Fibroblast of skin of abdomen (primary cell): ENCODE data around the gene DDO. TPM values are rescaled to one million over a fixed set of nuclear protein-coding genes. Genes with fewer than 3 reads are reported as not detected.

Experiments used
- DNase-seq: peaks from one replicate; pipeline ENCODE4 v3.0.0-alpha.2; 2013
- polyA plus RNA-seq, 2 experiments: library from polyadenylated mRNA; unstranded; fragments of 120-200 nt; gene quantifications; one replicate each; pipeline ENCODE4 v1.2.1, GENCODE V29; 2013; ENCODE audit not compliant: insufficient read length in 2 of 2

Gene DDO, protein sequence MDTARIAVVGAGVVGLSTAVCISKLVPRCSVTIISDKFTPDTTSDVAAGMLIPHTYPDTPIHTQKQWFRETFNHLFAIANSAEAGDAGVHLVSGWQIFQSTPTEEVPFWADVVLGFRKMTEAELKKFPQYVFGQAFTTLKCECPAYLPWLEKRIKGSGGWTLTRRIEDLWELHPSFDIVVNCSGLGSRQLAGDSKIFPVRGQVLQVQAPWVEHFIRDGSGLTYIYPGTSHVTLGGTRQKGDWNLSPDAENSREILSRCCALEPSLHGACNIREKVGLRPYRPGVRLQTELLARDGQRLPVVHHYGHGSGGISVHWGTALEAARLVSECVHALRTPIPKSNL
- not detected for polyA plus RNA-seq (2013, experiment 1 of 2; ENCODE audit: insufficient read length)
- polyA plus RNA-seq (2013, experiment 2 of 2; ENCODE audit: insufficient read length), result 0.07 TPM

DNA sequence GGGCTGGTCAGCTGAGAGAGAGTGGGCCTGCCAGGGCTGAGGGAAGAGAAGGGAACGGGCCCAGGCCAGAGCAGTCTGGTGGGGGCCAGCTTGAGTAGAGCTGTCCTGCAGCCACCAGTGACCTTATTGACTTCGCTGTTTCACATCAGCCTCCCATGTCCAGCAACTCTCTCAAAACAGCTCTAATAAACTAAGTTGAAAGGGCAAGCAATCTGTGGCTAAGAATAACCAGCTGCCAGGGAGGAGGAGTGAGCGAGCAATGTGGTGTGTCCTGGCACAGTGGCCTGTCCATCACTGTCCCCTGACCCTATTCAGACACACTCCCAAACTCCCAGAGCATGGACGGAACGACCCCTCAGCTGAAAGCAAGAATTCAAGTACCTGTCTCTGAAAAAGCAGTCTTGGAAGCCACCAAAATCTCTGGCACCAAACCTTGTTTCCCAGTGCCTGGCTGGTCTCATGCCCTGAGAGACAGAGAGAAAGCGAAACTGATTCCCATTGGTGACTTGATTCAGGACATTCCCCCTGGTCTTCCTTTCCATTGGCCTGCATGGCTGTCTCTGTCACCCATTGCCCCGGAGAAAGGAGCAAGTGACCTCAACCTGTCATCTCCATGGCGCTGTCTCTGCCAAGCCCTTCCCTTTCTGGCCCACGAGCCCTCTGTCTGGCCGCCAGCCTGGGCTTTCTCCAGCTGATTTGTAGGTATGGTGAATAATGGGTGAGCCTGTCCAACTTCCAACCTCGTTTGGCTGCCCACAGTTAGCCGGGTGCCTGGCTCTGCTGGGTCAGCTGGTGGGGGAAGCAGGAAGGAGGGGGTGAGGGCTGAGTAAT, at the start of gene DDO:
Gene DDO, minus strand, starts transcription at position 490 of the 831 bp plus-strand sequence. CDS start 2,113 bp downstream, outside the sequence.
- DNase-seq, result no peak

DNA sequence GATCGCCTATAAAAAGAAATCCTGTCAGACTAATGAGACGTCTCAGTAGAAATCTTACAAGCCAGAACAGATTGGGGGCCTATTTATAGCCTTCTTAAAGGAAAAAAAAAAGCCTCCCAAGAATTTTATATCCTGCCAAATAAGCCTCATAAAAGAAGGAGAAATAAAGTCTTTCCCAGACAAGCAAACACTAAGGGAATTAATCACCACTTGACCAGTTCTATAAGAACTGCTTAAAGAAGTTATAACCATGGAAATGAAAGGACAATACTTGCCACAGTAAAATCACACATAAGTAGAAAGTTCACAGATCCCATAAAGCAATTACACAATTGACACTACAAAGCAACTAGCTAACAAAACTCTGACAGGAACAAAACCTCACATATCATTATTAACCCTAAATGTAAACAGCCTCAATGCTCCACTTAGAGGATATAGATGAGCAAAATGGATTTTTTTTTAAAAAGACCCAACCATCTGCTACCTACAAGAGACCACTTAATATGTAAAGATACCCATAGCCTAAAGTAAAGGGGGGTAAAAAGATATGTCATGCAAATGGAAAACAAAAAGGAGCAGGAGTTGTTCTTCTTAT, 47.6 kb upstream of the DDO start:
- no peak for DNase-seq

DNA sequence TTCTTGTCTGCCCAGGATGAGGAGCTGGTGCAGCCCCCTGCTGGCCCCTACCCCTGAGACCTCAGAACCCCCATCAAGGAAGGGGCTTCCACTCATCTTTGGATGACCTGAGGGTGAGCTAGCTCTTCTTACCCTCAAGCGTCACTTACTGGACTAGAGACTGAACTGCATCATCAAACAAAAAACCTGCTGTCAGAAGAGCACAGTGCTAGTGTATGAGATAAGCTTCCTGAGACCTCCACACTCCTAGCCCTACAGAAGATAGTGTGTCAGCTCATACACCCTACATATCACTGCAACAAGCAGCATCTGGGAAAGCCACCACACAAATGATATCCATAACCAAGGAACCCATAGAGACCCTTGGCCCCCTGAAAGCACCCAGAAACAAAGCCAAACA, 46.0 kb upstream of the DDO start:
- no peak for DNase-seq

DNA sequence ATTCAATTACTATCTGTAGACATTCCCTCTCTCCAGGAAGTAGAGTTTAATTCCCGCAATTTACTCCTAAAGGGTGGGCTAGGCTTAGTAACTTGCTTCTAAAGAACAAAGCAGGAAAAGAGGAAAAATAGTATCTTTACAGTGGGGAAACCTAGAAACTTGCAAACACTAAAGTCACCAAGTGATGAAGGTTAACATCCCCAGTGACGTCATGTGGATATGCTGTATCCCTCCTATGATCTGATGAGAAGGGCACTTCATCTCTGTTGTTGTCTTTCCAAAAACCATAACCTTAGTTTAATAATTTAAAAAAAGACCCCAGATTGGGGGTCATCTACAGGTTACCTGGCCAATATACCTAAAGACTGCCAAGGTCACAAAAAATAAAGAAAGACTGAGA, 43.8 kb upstream of the DDO start:
- DNase-seq, result no peak

DNA sequence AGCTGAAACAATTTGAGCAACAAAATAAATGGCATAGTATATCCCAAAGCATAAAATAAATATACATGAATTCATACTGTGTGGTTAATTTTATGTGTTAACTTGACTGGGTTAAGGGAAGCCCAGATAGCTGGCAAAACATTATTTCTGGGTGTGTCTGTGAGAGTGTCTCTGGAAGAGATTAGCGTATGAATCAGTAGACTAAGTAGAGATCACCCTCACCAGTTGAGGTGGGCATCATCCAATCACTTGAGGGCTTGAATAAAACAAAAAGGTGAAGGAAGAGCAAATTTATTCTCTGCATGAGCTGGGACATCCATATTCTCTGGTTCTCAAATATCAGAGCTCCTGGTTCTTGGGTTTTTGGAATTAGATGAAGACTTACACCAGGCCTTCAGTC, 43.1 kb upstream of the DDO start:
- no peak for DNase-seq

DNA sequence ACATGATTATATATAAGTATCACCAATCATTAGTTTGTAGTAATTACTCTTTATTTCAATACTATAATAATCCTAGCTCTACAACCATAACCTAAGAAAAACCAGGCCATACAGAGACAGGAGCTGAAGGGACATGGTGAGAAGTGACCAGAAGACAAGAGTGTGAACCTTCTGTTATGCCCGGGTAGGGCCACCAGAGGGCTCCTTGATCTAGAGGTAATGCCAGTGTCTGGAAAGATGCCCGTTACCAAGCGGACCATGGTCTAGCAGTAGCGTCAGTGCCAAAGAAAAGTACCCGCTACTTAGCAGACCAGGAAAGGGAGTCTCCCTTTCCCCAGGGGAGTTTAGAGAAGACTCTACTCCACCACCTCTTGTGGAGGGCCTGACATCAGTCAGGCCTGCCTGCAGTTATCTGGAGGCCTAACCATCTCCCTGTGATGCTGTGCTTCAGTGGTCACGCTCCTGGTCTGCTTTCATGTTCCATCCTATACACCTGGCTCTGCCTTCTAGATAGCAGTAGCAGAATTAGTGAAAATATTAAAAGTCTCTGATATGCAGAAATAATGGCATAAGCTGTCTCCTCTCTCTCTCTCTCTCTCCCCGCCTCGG, 42.3 kb upstream of the DDO start:
- DNase-seq, result peak; percentile 4

DNA sequence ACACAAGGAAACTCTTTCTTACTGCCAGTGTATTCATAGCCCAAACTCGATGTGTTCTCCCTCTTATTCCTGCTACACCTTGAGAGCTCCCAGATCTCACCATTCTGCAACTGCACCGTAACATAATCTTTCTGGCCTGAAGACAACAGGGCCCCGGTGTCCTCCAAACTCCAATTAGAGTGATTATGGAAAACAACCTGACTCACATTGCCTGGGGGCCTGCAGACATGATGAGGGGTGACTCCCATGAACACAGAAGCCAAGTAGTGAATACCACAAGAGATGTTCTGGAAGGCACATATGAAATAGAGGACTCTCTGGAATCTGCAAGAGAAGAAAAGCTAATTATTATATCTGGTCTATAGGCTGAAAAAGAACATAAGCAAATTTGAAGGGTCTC, 41.3 kb upstream of the DDO start:
- DNase-seq, result no peak

DNA sequence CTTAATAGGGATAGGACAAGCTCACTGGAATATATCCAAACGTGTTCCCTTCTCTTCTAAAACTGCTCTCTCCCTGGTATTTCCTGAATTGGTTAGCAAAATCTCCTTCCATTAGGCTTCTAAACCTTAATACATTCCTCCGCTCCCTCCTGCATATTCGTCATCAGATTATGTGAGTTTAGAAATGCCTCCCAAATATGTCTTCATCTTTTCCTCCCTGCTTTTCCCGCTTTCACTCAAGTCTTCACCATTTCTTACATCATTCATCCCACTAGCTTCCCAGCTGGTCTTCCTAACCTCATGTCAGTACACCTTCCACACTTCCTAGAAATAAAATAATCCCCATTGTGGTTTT, 34.1 kb upstream of the DDO start:
- no peak for DNase-seq

DNA sequence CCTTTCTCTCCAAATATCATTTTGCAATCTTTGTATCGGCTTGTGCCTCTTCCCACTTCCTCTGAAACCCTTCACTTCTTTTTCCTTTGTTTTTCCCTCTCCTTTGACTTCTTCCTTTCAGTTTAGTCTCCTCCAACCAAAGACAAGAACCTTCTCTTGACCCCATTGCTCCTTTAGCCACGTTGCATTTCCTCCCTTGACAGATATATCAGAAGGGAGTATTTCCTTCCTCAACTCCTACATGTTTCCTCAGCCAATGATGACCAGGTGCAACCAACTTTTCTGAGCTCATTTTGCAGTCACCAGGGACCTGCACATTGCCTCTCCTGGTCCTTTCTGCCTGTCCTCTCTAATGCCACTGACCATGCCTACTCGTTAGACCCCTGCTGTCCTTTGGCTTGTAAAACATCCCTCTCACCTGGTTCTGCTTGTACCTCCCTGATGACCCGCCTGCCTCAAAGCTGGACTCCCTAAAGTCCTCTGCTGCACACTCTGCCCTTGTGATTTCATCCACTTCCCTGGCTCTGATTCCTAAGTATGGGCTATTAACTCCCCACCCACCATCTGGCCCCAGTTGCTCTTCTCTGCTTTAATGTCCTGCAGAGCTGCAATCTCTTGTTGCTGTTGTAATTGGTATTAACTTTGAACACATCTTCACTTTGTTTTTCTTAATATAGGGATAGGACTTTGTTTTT, 33.6 kb upstream of the DDO start:
- DNase-seq, result no peak

DNA sequence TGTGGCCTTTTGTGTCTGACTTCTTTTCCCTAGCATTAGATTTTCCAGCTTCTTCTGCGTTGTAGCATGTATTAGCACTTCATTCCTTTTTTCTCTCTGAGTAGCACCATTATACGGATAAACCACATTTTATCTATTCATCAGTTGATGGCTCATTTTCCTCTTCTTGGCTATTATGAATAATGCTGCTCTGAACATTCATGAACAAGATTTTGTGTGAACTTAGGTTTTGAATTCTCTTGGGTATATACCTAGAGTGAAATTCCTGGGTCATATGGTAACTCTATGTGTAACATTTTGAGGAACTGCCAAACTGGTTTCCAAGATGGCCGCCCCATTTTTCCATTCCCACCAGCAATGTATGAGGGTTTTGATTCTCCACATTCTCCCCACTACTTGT, 32.4 kb upstream of the DDO start:
- no peak for DNase-seq

DNA sequence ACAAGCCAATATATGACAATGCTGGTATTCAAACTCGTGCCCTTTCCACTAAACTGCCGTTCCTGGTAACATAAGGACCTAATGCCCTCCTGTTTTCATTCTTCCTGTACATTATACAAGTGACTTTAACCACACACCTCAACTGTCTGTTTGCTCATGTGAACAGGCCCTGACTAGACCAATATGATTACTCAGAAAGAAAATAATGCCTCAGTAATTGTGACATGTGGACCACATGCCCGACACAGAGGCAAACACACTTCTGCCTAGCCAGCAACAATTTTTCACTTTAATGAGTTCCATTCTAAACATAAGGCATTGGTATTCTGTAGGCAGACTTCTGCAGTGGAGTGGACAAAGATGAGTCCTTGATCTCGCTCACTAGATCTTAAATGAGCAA, 31.0 kb upstream of the DDO start:
- no peak for DNase-seq

DNA sequence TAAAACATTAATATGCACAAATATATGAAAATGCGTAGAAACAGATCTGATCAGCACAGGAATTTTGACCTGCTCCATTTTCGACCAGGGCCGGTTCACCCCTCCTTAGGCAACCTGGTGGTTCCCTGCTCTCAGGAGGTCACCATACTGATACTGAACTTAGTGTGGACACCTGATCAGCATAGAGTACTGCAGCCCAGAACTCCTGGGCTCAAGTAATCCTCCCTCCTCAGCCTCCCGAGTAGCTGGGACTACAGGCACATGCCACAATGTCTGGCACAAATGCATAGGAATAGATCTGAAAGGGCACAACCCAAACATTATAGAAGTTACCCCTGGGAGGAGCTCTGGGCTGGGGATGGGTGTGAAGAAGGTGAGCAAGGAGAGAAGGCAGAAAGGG, 24.7 kb upstream of the DDO start:
- no peak for DNase-seq

DNA sequence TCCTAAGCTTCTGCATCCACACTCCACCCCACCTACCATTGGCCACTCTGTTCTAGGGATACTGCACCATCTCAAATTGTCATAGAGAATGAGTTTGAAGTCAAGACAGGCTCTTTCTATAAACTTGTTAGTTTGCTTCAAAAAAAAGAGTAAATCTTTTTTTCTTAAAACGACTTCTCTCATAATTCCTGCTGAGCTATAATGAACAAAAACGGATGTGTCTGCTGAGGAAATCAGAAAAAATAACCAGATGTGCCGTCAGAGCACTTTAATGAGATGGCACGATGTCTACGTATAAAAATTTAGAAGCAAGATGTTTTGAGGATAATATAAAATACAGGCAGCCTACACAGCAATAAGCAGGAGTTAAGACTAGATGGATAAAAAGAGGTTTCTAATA, 24.0 kb upstream of the DDO start:
- DNase-seq, result no peak

DNA sequence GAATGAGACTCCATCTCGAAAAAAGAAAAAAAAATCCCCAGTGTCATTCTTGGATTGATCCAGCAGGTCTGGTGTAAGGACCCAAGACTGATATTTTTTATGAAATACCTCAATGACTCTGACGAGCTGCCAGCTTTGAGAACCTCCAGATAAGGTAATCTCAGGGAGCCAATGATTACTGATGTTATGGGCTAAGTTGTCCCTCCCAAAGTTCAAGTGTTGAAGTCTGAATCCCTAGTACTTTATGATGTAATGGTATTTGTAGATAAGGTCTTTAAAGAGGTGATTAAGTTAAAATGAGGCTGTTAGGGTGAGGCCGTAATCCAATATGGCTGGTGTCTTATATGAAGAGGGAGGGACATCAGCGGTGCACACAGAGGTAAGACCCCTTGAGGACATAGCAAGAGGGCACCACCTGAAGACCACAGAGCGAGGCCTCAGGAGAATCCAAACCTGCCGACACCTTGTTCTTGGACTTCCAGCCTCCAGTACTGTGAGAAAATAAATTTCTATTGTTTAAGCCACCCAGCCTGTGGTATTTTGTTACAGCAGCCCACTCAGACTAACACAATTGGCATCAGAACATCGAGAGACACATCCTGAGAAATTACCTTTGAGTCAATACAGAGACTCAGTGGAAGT, 19.7 kb upstream of the DDO start:
- no peak for DNase-seq

DNA sequence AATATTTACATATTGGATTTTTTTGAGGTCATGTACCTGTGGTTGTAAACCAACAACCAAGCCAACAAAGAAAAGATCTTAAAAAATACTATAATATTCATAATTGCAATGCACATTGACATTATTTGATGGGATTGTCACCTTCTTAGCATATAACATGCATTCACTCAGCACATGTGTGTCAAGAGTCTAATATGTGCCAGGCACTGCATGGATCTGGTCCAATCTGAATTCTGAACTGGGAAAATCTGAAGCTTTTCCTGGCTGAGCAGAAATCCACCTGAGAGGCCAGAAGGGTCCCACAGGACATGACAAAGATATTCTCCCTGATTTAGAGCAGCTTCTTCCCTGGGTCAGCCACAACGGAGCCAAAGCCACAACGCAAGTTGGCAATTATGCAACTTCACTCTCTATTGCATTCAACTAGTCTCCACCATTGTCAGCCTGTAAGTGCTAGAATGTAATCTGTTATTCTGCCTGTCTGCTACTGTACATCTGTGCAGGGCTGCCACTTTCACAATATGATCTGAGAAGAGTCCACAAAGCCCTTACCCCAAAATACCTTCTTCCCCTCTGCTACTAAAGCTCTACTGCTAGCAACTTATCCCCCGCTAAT, 17.0 kb upstream of the DDO start:
- DNase-seq, result no peak

DNA sequence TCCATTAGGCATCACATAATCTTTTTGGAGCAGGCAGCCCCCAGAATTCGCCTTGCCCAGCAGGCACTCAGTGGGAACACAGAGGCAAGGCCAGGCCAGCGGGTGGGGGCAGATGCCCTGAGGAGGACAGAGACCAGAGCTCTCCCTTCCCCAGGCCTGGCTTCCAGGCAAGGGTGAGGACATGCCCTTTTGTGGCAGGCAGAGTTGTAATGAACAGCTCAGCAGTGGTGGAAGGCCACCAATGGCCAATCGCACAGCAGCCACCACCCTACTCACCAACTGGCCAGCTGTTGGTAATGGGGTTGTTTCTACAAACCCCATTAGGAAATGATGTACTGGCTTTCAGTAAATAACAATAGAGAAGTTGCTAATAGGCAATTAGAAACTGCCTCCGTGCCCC, 15.4 kb upstream of the DDO start:
- no peak for DNase-seq

DNA sequence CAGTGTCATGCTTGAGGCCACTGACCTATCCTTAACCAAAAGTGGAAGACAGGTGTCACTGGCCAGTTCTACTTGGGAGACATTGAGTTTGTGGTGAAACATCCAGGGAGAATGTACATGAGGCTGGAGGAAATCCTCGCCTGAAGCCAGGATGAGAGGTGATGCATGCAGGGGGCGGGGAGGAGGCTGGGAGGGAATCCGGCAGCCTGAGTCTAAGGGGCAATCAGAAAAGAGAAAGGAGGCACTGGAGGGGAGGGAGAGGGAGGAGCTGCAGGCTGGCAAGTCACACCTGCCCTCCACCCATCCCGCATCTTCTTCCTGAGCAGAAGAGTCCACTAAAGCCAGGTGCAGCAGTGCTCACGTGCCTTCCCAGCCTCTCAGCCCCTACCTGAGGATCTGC, 14.9 kb upstream of the DDO start:
- DNase-seq, result no peak

DNA sequence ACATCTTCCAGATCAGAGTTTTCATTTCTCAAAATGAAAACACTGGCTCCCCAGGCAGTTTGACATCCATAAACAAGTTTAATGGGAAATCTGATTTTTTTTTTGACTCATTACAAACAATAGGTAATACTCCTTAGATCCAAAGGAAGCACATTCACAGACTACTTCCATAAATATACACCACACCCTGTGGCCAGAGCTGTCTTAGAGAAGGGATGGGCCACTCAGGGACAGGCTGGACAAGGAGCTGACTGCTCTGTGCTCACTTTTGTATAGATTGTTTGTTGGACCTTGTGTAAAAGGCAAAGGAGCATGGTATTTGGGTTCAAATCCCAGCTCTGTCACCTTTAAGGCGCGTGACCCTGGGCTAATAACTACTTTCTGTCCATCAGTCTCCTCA, 12.8 kb upstream of the DDO start:
- no peak for DNase-seq

DNA sequence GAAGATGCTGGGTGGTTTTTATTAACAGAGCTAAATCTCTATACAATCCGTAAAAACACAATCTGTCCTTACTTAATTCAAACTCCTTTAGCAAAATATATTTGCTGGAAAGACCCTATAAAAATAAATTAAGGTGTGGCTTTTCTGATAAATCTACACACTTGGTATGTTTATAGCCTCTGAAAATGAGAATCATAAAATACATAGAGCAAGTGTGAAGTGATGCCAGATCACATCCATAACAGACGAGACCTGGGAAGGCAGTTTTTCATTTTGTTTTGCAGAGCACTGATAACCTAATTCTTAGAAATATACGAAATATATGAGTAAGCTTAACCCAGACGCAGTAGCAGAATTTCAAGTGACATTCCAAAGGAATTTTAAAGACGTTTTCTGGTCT, 10.4 kb upstream of the DDO start:
- no peak for DNase-seq

DNA sequence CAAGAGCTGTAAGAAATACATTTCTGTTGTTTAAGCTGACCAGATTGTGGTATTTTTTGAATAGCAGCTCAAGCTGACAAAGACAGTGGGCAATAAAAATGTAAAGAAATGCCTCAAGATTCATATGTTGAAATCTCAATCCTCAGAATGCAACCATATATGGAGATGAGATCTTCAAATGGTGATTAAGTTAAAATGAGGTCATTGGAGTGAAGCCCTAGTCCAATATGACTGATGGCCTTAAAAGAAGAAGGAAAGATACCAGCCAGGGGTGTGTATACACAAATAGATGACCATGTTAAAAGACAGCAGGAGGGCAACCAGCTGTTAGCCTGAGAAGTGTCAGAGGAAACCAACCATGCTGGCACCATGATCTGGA, 7.1 kb upstream of the DDO start:
- peak; percentile 64 for DNase-seq

DNA sequence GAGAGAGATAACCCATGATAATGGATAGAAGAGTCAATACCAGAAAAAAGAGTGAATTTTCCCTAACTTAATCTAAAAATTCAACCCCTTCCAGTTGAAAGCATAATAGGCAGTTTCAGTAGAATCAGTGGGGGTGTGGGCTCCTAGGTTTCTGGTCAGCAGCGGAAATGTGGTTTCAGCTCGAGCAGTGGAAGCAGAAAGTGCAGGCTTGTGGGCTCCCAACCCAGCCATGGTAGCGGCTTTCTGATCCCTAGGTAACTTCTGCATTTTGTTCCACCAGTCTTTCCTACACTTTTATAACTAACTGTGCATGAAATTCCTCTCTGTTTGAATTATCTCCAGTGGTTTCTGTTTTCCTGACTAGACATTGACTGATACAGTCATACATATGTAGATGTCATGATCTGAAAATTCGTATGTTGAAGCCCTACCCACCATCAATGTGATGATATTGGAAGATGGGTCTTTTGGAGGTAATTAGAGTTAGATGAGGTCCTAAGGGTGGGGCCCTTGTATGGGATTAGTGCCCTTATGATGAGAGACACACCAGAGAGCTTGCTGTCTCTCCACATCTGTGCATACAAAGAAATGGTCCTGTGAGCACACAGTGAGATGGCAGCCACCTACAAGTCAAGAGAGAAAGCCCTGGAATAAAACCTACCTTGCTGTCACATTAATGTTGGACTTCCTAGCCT, 6.5 kb upstream of the DDO start:
- DNase-seq, result no peak
